ENCODE data around the gene AEBP2. TPM values are rescaled to one million over a fixed set of nuclear protein-coding genes. Genes with fewer than 3 reads are reported as not detected.
A peak's percentile ranks its signal among the peaks of the same experiment; 100 is the strongest.
"Not testable (repeated sequence)": the region's sequence is repeated elsewhere in the genome, so short reads cannot be mapped to it uniquely, and the experiment has no call there.

AEBP2 gene
- total RNA-seq, 2 donors from 2014 or later, result 28.2 to 31.5 TPM

- ATAC-seq (no peak), DNase-seq (no peak)
- intact Hi-C loops (cut with DNase I), result no loop called here
Observed at GRCh38 chr12:19415563-19415962, 23.7 kb upstream of the AEBP2 start.

- DNase-seq, result no peak
- ATAC-seq, result no peak
- intact Hi-C loops (cut with DNase I), result no loop called here
Observed at GRCh38 chr12:19419086-19419485, 20.2 kb upstream of the AEBP2 start.

- intact Hi-C loops (cut with DNase I), result no loop called here
- no peak for ATAC-seq
Observed at GRCh38 chr12:19421503-19422282, 17.6 kb upstream of the AEBP2 start.

GRCh38 chr12:19423166-19423930 is 15.9 kb upstream of the AEBP2 start:
- intact Hi-C loops (cut with DNase I), result no loop called here
- DNase-seq (no peak), ATAC-seq (no peak)

More at GRCh38 chr12:19421503-19422282, 17.6 kb upstream of the AEBP2 start:
- no peak for DNase-seq

GRCh38 chr12:19428246-19428645 is 11.0 kb upstream of the AEBP2 start:
- DNase-seq (no peak), ATAC-seq (no peak)
- intact Hi-C loops (cut with DNase I), result no loop called here

- intact Hi-C loops (cut with DNase I); ATAC-seq; DNase-seq: not testable (repeated sequence)
Observed at GRCh38 chr12:19429491-19429890, 9.8 kb upstream of the AEBP2 start.

GRCh38 chr12:19430988-19431387 is 8.3 kb upstream of the AEBP2 start:
- ATAC-seq, result no peak
- DNase-seq, result no peak
- intact Hi-C loops (cut with DNase I), result no loop called here

GRCh38 chr12:19431407-19432308 is 7.6 kb upstream of the AEBP2 start:
- DNase-seq, result no peak
- intact Hi-C loops (cut with DNase I), result no loop called here
- ATAC-seq, result no peak

GRCh38 chr12:19432309-19433170 is 6.8 kb upstream of the AEBP2 start:
- intact Hi-C loops (cut with DNase I), result no loop called here
- no peak for DNase-seq
- ATAC-seq, result no peak

- DNase-seq, result no peak
- intact Hi-C loops (cut with DNase I), result no loop called here
- no peak for ATAC-seq
Observed at GRCh38 chr12:19434538-19434937, 4.8 kb upstream of the AEBP2 start.

- intact Hi-C loops (cut with DNase I), result no loop called here
Observed at GRCh38 chr12:19435831-19436497, 3.3 kb upstream of the AEBP2 start.

GRCh38 chr12:19436931-19437330 is 2.4 kb upstream of the AEBP2 start:
- intact Hi-C loops (cut with DNase I), result no loop called here
- no peak for DNase-seq
- no peak for ATAC-seq

More at GRCh38 chr12:19435831-19436497, 3.3 kb upstream of the AEBP2 start:
- no peak for DNase-seq
- no peak for ATAC-seq

GRCh38 chr12:19437996-19438395 is 1.3 kb upstream of the AEBP2 start:
- intact Hi-C loops (cut with DNase I), result no loop called here
- DNase-seq (no peak), ATAC-seq (no peak)

GRCh38 chr12:19440019-19440858 is 947 bp downstream of the AEBP2 start:
- ATAC-seq, result peak; percentile 31 to 55
- intact Hi-C loops (cut with DNase I), result no loop called here
- DNase-seq, result peak; percentile 64

- no peak for ATAC-seq
- intact Hi-C loops (cut with DNase I), result no loop called here
- DNase-seq, result no peak
Observed at GRCh38 chr12:19440916-19441315, 1.6 kb downstream of the AEBP2 start.

- DNase-seq (no peak), ATAC-seq (no peak)
- intact Hi-C loops (cut with DNase I), result no loop called here
Observed at GRCh38 chr12:19443585-19443984, 4.3 kb downstream of the AEBP2 start.

- DNase-seq (no peak), ATAC-seq (no peak)
- intact Hi-C loops (cut with DNase I), result no loop called here
Observed at GRCh38 chr12:19444097-19444496, 4.8 kb downstream of the AEBP2 start.

Data from left cardiac atrium (tissue), 4 donors.